GM23338 (cell line): ENCODE data around the gene PARP11. TPM values are rescaled to one million over a fixed set of nuclear protein-coding genes. Genes with fewer than 3 reads are reported as not detected.

ENCODE experiments used
- ATAC-seq: fragments of 200-7000 bp; cut with Tn5 transposase; 3 replicates; pipeline ENCODE4 v1.9.1; 2020
- DNase-seq: peaks from one replicate; pipeline ENCODE4 v3.0.0-alpha.2; 2015; ENCODE audit warnings: low spot score
- H2AFZ ChIP-seq: fragments of 200-600 bp; sonication (generic); 2 replicates; pipeline ENCODE4 v1.8.0; 2016; ENCODE audit warnings: antibody characterized with exemption, mild to moderate bottlenecking, moderate library complexity
- H3F3A ChIP-seq: fragments of 200-600 bp; sonication (generic); replicated peaks from 2 replicates; pipeline ENCODE4 v1.8.0; 2017; ENCODE audit warnings: antibody characterized with exemption, mixed run types, low read depth
- H3K27ac ChIP-seq: fragments of 200-600 bp; sonication (generic); 2 replicates; pipeline ENCODE4 v1.6.1; 2016; ENCODE audit warnings: low read depth
- H3K27me3 ChIP-seq: fragments of 200-600 bp; sonication (generic); 2 replicates; pipeline ENCODE4 v1.8.0; 2016; ENCODE audit warnings: mild to moderate bottlenecking, mixed run types, moderate library complexity; ENCODE audit not compliant: insufficient read depth
- H3K36me3 ChIP-seq: fragments of 200-600 bp; sonication (generic); 2 replicates; pipeline ENCODE4 v1.8.0; 2016; ENCODE audit warnings: mild to moderate bottlenecking; ENCODE audit not compliant: insufficient read depth
- H3K4me1 ChIP-seq: fragments of 200-600 bp; sonication (generic); 2 replicates; pipeline ENCODE4 v1.8.0; 2016; ENCODE audit warnings: mild to moderate bottlenecking, moderate library complexity; ENCODE audit not compliant: insufficient read depth
- H3K4me2 ChIP-seq: fragments of 200-600 bp; sonication (generic); 2 replicates; pipeline ENCODE4 v1.7.1; 2017; ENCODE audit warnings: mixed run types
- H3K4me3 ChIP-seq: fragments of 200-600 bp; sonication (generic); 2 replicates; pipeline ENCODE4 v1.6.1; 2016; ENCODE audit warnings: mixed run types
- H3K79me2 ChIP-seq: fragments of 200-600 bp; sonication (generic); replicated peaks from 2 replicates; pipeline ENCODE4 v1.8.0; 2017; ENCODE audit warnings: mild to moderate bottlenecking; ENCODE audit not compliant: insufficient read depth
- H3K9me2 ChIP-seq: fragments of 200-600 bp; sonication (generic); 2 replicates; pipeline ENCODE4 v1.8.0; 2017; ENCODE audit not compliant: insufficient read depth
- H4K20me1 ChIP-seq: fragments of 200-600 bp; sonication (generic); replicated peaks from 2 replicates; pipeline ENCODE4 v1.8.0; 2017; ENCODE audit warnings: mild to moderate bottlenecking; ENCODE audit not compliant: insufficient read depth
- H3K27ac Mint-ChIP-seq: 2 replicates; pipeline ENCODE4 v1.8.0; 2020; ENCODE audit warnings: inconsistent platforms, mild to moderate bottlenecking, moderate library complexity, mixed read lengths
- H3K27me3 Mint-ChIP-seq: 3 replicates; pipeline ENCODE4 v1.8.0; 2022; ENCODE audit warnings: low read depth, mild to moderate bottlenecking, moderate library complexity, mixed read lengths, inconsistent platforms; ENCODE audit not compliant: insufficient read depth, poor library complexity
- H3K36me3 Mint-ChIP-seq: 3 replicates; pipeline ENCODE4 v1.8.0; 2021; ENCODE audit warnings: low read depth, mild to moderate bottlenecking, inconsistent platforms, moderate library complexity, mixed read lengths
- H3K4me1 Mint-ChIP-seq: 3 replicates; pipeline ENCODE4 v1.8.0; 2020; ENCODE audit warnings: mild to moderate bottlenecking, inconsistent platforms, mixed read lengths
- H3K4me3 Mint-ChIP-seq: 3 replicates; pipeline ENCODE4 v1.8.0; 2021; ENCODE audit warnings: moderate library complexity, mild to moderate bottlenecking, inconsistent platforms, mixed read lengths
- H3K9me3 Mint-ChIP-seq: 3 replicates; pipeline ENCODE4 v1.8.0; 2020; ENCODE audit warnings: moderate library complexity, mild to moderate bottlenecking, inconsistent platforms, mixed read lengths
- CREB1 ChIP-seq: fragments of 250-450 bp; sonication (Bioruptor Pico); IDR thresholded peaks from 2 replicates; pipeline ENCODE4 v1.5.0; 2020; ENCODE audit warnings: low read depth, mild to moderate bottlenecking, moderate library complexity
- EZH2 ChIP-seq: fragments of 200-600 bp; sonication (generic); IDR thresholded peaks from one replicate; pipeline ENCODE4 v1.8.0; 2017; ENCODE audit warnings: antibody characterized with exemption, mild to moderate bottlenecking, low read depth; ENCODE audit not compliant: unreplicated experiment
- EZH2phosphoT487 ChIP-seq: fragments of 200-600 bp; sonication (generic); IDR thresholded peaks from one replicate; pipeline ENCODE4 v1.8.1; 2018; ENCODE audit warnings: antibody characterized with exemption; ENCODE audit not compliant: unreplicated experiment
- NANOG ChIP-seq: IDR thresholded peaks from 2 replicates; pipeline ENCODE4 v1.6.1; 2016; ENCODE audit warnings: antibody characterized with exemption, borderline replicate concordance
- STAT1 ChIP-seq: IDR thresholded peaks from one replicate; pipeline ENCODE4 v1.6.1; 2016; ENCODE audit warnings: antibody characterized with exemption; ENCODE audit not compliant: unreplicated experiment
- polyA plus RNA-seq: library from polyadenylated mRNA; unstranded; fragments of >200 nt; fragmentation: Nextera tagmentation; extraction: Ambion mirVana; gene quantifications from 2 replicates; pipeline ENCODE4 v1.2.1, GENCODE V29; 2016
- total RNA-seq: library from RNA; depleted of rRNA; stranded (reverse); fragments of >200 nt; shearing (Covaris generic); gene quantifications from 2 replicates; pipeline ENCODE4 v1.2.3, GENCODE V29; 2014
- TF ChIP-seq, protein P1 (sequence below): IDR thresholded peaks from one replicate; pipeline ENCODE4 v1.6.1; 2018; ENCODE audit warnings: antibody characterized with exemption; ENCODE audit not compliant: unreplicated experiment
- TF ChIP-seq, protein P2 (sequence below), 2 experiments: fragments of 200-600 bp in 1 of 2; sonication (generic) in 1 of 2; conservative IDR thresholded peaks; 2 replicates each; pipeline versions ENCODE4 v1.5.1 to v1.6.1; 2016 to 2017; ENCODE audit warnings: antibody characterized with exemption in 2 of 2, low read depth in 2 of 2, mild to moderate bottlenecking in 2 of 2, moderate library complexity in 1 of 2
- TF ChIP-seq, protein P3 (sequence below): IDR thresholded peaks from 2 replicates; pipeline ENCODE4 v1.6.1; 2016; ENCODE audit warnings: antibody characterized with exemption

Gene PARP11
- total and polyA plus RNA-seq, 2 experiments from 2014 or later: 4.8 to 11.5 TPM

DNA sequence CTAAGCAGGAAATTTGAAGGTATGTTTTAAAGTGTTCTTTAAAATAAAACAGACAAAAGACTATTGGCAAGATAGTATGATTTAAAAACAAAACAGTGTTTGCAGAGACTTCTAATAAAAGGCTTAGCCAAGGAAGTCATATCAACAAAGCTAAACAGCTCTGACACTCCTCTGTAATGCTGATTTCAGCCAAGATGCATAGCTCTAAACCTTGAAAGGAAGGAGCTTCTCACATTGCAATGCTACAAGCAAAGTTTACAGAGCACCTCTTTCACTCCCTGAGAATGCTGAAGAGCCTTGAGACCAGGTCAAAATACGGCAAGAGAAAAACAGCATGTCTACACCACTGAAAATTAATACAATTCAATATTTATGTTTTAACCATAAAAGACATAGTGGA, 51.8 kb downstream of the PARP11 start (continued):
- TF ChIP-seq NANOG: no peak
- TF ChIP-seq, protein P1, sequence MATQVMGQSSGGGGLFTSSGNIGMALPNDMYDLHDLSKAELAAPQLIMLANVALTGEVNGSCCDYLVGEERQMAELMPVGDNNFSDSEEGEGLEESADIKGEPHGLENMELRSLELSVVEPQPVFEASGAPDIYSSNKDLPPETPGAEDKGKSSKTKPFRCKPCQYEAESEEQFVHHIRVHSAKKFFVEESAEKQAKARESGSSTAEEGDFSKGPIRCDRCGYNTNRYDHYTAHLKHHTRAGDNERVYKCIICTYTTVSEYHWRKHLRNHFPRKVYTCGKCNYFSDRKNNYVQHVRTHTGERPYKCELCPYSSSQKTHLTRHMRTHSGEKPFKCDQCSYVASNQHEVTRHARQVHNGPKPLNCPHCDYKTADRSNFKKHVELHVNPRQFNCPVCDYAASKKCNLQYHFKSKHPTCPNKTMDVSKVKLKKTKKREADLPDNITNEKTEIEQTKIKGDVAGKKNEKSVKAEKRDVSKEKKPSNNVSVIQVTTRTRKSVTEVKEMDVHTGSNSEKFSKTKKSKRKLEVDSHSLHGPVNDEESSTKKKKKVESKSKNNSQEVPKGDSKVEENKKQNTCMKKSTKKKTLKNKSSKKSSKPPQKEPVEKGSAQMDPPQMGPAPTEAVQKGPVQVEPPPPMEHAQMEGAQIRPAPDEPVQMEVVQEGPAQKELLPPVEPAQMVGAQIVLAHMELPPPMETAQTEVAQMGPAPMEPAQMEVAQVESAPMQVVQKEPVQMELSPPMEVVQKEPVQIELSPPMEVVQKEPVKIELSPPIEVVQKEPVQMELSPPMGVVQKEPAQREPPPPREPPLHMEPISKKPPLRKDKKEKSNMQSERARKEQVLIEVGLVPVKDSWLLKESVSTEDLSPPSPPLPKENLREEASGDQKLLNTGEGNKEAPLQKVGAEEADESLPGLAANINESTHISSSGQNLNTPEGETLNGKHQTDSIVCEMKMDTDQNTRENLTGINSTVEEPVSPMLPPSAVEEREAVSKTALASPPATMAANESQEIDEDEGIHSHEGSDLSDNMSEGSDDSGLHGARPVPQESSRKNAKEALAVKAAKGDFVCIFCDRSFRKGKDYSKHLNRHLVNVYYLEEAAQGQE: no peak
- TF ChIP-seq, protein P2, sequence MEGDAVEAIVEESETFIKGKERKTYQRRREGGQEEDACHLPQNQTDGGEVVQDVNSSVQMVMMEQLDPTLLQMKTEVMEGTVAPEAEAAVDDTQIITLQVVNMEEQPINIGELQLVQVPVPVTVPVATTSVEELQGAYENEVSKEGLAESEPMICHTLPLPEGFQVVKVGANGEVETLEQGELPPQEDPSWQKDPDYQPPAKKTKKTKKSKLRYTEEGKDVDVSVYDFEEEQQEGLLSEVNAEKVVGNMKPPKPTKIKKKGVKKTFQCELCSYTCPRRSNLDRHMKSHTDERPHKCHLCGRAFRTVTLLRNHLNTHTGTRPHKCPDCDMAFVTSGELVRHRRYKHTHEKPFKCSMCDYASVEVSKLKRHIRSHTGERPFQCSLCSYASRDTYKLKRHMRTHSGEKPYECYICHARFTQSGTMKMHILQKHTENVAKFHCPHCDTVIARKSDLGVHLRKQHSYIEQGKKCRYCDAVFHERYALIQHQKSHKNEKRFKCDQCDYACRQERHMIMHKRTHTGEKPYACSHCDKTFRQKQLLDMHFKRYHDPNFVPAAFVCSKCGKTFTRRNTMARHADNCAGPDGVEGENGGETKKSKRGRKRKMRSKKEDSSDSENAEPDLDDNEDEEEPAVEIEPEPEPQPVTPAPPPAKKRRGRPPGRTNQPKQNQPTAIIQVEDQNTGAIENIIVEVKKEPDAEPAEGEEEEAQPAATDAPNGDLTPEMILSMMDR (conservative IDR thresholded peaks at IDR 0.05; ENCODE audit: low read depth in 2 of 2): no peak

DNA sequence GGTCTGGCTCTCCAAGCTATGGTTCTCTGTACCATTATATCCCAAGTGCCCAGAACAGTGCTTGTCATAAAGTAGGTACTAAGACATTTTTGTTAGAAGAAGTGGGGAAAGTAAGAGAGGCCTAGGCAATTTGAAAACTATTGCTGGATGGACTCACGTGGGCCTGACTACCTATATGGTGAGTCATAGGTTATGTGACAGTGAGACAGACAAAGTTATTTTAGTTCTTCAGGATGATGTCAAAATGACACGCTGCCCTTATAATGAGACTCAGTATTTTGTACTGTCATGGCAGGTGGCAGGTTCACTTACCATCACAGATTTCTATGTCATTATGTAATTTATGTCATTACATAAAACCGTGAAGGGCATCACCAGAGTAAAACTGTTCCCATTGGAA, 53.1 kb downstream of the PARP11 start:
- Mint-ChIP-seq H3K36me3 (peaks cover 11% of the 10 kb centered on the region; the same call in 2 of the 3 replicates), H3K9me3 (no peaks in the 10 kb centered on the region), H3K27ac (no peak overlapping the region), H3K4me3 (no peak overlapping the region), H3K4me1 (peaks cover 17% of the 10 kb centered on the region; the same call in 2 of the 3 replicates), H3K27me3 (peaks cover 2% of the 10 kb centered on the region)
- peaks cover 22% of the 10 kb centered on the region for H3K4me1 ChIP-seq
- ATAC-seq (no peak), DNase-seq (no peak)
- H3K79me2 ChIP-seq: no peaks in the 10 kb centered on the region
- no peak overlapping the region for H3K4me3 ChIP-seq
- H4K20me1 ChIP-seq: no peaks in the 10 kb centered on the region
- no peaks in the 10 kb centered on the region for H3K9me2 ChIP-seq
- no peak overlapping the region; the same call in 1 of the 2 replicates for H3K27ac ChIP-seq
- no peaks in the 10 kb centered on the region for H3K27me3 ChIP-seq
- H3F3A ChIP-seq: no peaks in the 10 kb centered on the region
- H2AFZ ChIP-seq: no peak overlapping the region
- no peaks in the 10 kb centered on the region for H3K36me3 ChIP-seq
- TF ChIP-seq STAT1 (no peak), CREB1 (no peak), EZH2phosphoT487 (no peak), EZH2 (no peak)
- TF ChIP-seq, protein P3, sequence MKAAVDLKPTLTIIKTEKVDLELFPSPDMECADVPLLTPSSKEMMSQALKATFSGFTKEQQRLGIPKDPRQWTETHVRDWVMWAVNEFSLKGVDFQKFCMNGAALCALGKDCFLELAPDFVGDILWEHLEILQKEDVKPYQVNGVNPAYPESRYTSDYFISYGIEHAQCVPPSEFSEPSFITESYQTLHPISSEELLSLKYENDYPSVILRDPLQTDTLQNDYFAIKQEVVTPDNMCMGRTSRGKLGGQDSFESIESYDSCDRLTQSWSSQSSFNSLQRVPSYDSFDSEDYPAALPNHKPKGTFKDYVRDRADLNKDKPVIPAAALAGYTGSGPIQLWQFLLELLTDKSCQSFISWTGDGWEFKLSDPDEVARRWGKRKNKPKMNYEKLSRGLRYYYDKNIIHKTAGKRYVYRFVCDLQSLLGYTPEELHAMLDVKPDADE: no peak
- TF ChIP-seq, protein P2 (conservative IDR thresholded peaks at IDR 0.05; ENCODE audit: low read depth in 2 of 2): no peak
- TF ChIP-seq, protein P1: no peak
- no peak overlapping the region for H3K4me2 ChIP-seq
